GM12873 (cell line): ENCODE data around the gene ZCWPW1.

Experiments
- CTCF ChIP-seq: IDR thresholded peaks from 2 replicates; pipeline ENCODE4 v1.5.1; 2012; ENCODE audit warnings: low read depth, mild to moderate bottlenecking, moderate library complexity, low read length, control low read depth; ENCODE audit not compliant: insufficient read depth; ENCODE audit errors: missing control alignments

The ZCWPW1 gene

DNA sequence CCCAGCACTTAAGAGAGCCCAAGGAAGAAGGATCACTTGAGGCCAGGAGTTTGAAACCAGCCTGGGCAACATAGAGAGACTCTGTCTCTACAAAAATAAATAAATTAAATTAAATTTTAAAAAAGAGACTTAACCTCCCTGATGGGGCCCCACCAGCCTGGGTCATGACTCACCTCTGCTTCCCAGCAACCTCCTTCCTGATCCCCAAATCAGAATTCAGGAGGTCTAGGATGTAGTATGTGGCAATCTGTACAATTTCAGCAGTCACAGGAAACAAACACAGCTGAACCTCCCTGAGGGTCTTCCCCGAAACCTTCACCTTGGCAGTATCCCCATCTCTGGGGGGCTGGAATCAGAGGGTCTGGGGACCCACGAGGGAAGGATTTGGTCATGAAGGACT is 17.5 kb upstream of the ZCWPW1 start:
- TF ChIP-seq CTCF: no peak

GRCh38 chr7:100444311-100445278 is 16.1 kb upstream of the ZCWPW1 start:
- no peak for TF ChIP-seq CTCF

- TF ChIP-seq CTCF: no peak
Measured at GRCh38 chr7:100443096-100443840, 14.8 kb upstream of the ZCWPW1 start.

DNA sequence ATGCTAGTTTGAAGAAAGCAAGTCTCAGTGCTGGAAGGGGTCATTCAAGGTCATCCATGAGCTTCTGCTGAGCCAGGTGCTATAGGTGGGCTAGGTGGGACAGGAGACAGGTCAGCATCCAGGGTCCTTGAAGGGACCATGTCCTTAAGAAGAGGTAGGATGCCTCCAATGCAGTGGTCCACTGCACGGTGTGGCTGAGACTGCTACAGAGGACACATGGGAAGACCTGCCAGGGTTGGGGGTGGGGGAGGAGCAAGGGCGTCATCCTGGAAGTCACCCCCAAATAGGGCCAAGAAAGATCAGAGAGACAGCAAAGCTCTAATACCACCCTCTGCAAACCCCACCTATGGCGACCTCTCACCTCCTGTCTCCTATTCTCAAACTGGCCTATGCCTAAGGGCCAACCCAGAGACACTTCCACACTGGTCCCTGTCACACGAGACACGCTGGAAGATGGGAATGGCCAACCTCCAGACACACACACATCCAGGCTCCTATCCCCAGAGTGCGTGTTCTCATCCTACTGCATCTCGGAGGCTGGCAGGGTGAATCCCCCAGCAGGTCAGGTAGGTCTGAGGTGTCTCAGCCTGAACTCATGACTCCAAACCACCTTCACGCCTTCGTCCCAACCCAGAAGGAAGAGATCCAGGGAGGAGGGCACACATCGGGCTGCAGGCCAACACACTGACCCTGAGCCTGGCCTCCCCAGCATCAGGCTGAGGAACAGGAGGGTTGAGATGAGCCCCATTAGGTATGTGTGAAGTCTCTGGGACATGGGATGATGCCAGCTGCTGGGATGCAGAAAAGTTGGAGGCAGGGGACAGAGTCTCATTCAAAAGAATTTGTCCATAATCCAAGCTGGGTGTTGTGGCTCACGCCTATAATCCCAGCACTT is 13.4 kb upstream of the ZCWPW1 start:
- TF ChIP-seq CTCF: no peak

DNA sequence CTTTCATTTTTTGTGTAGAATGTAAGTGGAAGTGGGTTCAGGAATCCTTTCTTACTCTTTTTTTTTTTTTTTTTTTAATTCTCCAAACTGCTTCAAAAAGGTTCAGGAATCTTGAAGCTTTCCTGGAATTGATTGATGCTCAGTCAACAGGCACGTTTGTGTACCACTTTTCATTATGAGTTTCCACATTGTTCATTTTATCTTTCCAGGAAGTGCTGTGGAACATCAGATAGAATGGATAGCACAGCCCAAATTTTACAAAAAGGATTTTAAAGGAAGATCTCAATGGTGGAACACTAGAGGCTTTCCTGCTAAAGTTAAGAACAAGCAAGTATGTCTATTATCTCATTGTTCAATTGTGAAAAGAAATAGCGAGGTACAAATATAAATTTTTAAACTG is 9.7 kb upstream of the ZCWPW1 start:
- no peak for TF ChIP-seq CTCF

DNA sequence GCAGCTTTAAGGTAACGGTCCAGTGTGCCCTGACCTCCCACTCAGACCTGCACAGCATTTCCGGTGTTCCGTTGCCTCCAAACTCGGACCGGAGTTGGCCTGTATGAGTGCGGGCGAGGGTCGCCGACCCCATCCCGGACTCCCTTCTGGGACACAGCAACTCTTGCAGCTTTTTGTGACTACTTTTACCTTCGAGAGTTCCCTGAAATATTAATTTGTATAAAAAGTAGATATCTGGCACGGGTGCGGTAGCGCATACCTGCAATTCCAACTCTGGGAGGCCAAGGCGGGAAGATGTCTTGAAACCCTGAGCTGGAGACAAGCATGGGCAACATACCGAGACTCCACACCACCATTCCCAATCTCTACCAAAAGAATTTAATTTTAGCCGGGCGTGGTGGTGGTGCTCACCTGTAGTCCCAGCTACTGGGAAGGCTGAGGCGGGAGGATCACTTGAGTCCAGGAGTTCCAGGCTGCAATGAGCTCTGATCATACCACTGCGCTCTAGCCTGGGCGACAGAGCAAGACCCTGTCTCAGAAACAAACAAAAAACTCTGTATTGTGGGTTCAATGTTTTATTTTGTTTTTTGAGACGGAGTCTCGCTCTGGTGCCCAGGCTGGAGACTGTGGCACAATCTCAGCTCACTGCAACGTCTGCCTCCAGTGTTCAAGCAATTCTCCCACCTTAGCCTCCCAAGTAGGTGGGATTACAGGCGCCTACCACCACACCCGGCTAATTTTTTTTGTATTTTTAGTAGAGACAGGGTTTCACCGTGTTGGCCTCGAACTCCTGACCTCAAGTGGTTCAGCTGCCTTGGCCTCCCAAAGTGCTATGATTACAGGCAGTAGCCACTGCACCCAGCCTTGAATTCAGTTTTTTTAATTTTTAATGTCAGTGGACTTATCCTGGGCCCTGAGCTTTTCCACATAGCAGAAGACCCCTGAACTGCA is 8.9 kb upstream of the ZCWPW1 start:
- no peak for TF ChIP-seq CTCF
